Gastroesophageal sphincter (tissue), 4 donors: ENCODE measurements around the gene SGSM1. TPM values are rescaled to one million over a fixed set of nuclear protein-coding genes. Genes with fewer than 3 reads are reported as not detected.

Experiments used
- ATAC-seq: fragments of 150-250 bp; one replicate; pipeline ENCODE4 v1.9.1; 2016; ENCODE audit warnings: mild to moderate bottlenecking, moderate library complexity
- H3K27ac ChIP-seq, 4 donors: fragments of 200-600 bp; sonication (generic) in 3 of 4; 1 replicate in 3 of 4; 2 replicates in 1 of 4; pipeline ENCODE4 v1.5.1; 2016 to 2019
- H3K27me3 ChIP-seq: fragments of 200-600 bp; sonication (generic); one replicate; pipeline ENCODE4 v1.5.1; 2019
- H3K36me3 ChIP-seq, 2 donors: fragments of 200-600 bp; sonication (generic); one replicate each; pipeline ENCODE4 v1.5.1; 2019; ENCODE audit warnings: control low read depth in 1 of 2
- H3K4me1 ChIP-seq, 3 donors: fragments of 200-600 bp; sonication (generic); 1 replicate in 2 of 3; 2 replicates in 1 of 3; pipeline ENCODE4 v1.5.1; 2016 to 2019; ENCODE audit warnings: control low read depth in 2 of 3
- H3K4me3 ChIP-seq, 2 donors: fragments of 200-600 bp; sonication (generic); one replicate each; pipeline ENCODE4 v1.5.1; 2019; ENCODE audit warnings: mild to moderate bottlenecking in 1 of 2, moderate library complexity in 1 of 2
- H3K9me3 ChIP-seq, 3 donors: fragments of 200-600 bp; sonication (generic); one replicate each; pipeline ENCODE4 v1.5.1; 2017 to 2019; ENCODE audit warnings: control low read depth in 2 of 3
- CTCF ChIP-seq, 4 experiments: fragments of 200-600 bp in 2 of 4; fragments of 450-650 bp in 2 of 4; sonication (generic) in 1 of 4; IDR thresholded peaks; one replicate each; pipeline ENCODE4 v1.5.1; 2017 to 2019; ENCODE audit warnings: antibody characterized with exemption in 4 of 4, mild to moderate bottlenecking in 2 of 4, moderate library complexity in 2 of 4
- EP300 ChIP-seq: sonication (generic); formaldehyde crosslinking; IDR thresholded peaks from one replicate; pipeline ENCODE4 v1.6.1; 2017; ENCODE audit warnings: antibody characterized with exemption, mild to moderate bottlenecking
- POLR2A ChIP-seq, 2 donors: fragments of 450-650 bp; IDR thresholded peaks; one replicate each; pipeline ENCODE4 v1.6.1; 2017; ENCODE audit warnings: antibody characterized with exemption in 2 of 2, mild to moderate bottlenecking in 2 of 2, moderate library complexity in 1 of 2
- POLR2AphosphoS5 ChIP-seq: sonication (generic); formaldehyde crosslinking; IDR thresholded peaks from one replicate; pipeline ENCODE4 v1.6.1; 2017; ENCODE audit warnings: antibody characterized with exemption
- WGBS, 2 donors: methylation state at CpG; one replicate each; pipeline ENCODE4 v1.1.5; 2018; ENCODE audit warnings: low coverage in 1 of 2; 5-methylcytosine and 5-hydroxymethylcytosine counted together
- total RNA-seq, 4 donors: library from RNA; depleted of rRNA; stranded (reverse); fragments of >200 nt; gene quantifications; one replicate each; pipeline ENCODE4 v1.1.0, GENCODE V29; 2016

SGSM1 gene
- total RNA-seq, 4 donors from 2014 or later, result 1.8 to 4.2 (median 2.4) TPM

DNA sequence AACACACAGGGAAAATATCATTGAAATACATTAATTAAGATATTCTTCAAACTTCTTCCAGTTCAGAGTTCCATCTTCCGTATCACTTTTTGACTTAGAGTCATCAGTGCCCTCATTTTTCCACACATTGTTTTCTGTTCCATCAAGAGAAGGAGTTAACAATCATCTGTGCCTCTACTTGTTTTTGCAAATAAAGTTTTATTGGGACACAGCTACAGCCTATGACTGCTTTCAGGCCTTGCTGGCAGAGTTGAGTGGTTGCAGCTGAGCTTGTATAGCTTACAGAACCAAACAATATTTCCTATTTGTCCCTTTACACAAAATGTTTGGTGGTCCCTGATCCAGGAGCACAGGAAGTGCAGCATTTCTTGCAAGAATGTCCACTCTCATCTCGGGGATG lies 51.6 kb downstream of the SGSM1 start:
- H3K4me1 ChIP-seq, result no peaks in the 10 kb centered on the region
- 85 to 91% methylated on average over 2 of the region's 2 CpGs for WGBS, 2 donors
- no peak for ATAC-seq
- no peak overlapping the region for H3K27ac ChIP-seq
- peaks cover 0 to 53% of the 10 kb centered on the region in 2 donors for H3K36me3 ChIP-seq
- no peaks in the 10 kb centered on the region for H3K27me3 ChIP-seq
- H3K9me3 ChIP-seq, result no peaks in the 10 kb centered on the region
- no peak overlapping the region for H3K4me3 ChIP-seq
- TF ChIP-seq POLR2A (IDR thresholded peaks at IDR 0.05), result no peak
- no peak for TF ChIP-seq POLR2AphosphoS5
- TF ChIP-seq EP300, result no peak
- TF ChIP-seq CTCF (IDR thresholded peaks at IDR 0.05), result no peak

DNA sequence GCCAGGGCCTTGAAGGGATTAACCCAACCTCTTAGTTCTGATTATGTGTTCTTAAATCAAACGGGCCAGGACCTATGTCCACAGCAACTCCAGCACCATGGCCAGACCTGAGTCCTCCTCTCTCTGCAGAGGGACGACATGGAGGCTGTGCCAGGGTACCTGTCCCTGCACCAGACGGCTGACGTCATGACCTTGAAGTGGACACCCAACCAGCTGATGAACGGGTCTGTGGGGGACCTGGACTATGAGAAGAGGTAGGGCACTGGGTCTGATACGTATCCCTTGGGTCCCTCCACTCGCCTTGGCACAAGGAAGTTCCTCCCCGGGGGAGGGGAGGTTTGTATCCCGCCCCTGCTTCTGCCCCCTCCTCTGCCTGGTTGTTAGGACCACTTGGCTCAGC lies 53.6 kb downstream of the SGSM1 start:
- 60% methylated on average over 1 of the region's 9 CpGs; no CpG with 5 or more reads in 1 of the 2 donors for WGBS, 2 donors
- no peak overlapping the region for H3K27ac ChIP-seq
- H3K4me1 ChIP-seq, result no peaks in the 10 kb centered on the region
- no peak for ATAC-seq
- peaks cover 0 to 70% of the 10 kb centered on the region in 2 donors for H3K36me3 ChIP-seq
- no peaks in the 10 kb centered on the region for H3K9me3 ChIP-seq
- no peak for TF ChIP-seq EP300
- TF ChIP-seq CTCF (IDR thresholded peaks at IDR 0.05), result no peak
- no peak for TF ChIP-seq POLR2AphosphoS5
- TF ChIP-seq POLR2A (IDR thresholded peaks at IDR 0.05), result no peak
- no peaks in the 10 kb centered on the region for H3K27me3 ChIP-seq
- no peak overlapping the region for H3K4me3 ChIP-seq

DNA sequence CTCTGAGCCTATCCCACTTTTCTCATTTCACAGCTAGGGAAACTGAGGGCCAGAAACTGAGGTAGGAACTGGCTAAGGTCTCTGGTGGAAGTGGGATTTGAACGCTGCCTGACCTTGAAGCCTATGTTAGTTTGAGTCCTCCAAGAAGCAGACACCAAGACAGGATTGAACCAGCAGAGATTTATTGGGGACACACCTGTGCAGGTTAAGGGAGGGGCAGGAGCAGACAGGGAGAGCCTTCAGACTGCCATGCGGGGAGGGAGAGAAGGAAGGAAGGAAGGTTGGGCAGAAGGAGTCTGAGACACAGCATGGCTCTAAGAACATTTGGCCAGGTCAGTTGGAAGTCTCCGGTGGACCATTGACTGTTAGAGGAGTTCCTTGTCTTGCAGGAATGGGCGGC lies 59.5 kb downstream of the SGSM1 start:
- no peak for ATAC-seq
- Histone ChIP-seq H3K27ac (no peak overlapping the region), H3K4me1 (no peaks in the 10 kb centered on the region), H3K27me3 (no peaks in the 10 kb centered on the region), H3K4me3 (no peak overlapping the region), H3K9me3 (no peaks in the 10 kb centered on the region), H3K36me3 (peaks cover 0 to 21% of the 10 kb centered on the region in 2 donors)
- TF ChIP-seq POLR2A (IDR thresholded peaks at IDR 0.05), result no peak
- no peak for TF ChIP-seq EP300
- TF ChIP-seq POLR2AphosphoS5, result no peak
- TF ChIP-seq CTCF (IDR thresholded peaks at IDR 0.05), result no peak
- 82 to 100% methylated on average over 2 to 3 of the region's 4 CpGs for WGBS, 2 donors

DNA sequence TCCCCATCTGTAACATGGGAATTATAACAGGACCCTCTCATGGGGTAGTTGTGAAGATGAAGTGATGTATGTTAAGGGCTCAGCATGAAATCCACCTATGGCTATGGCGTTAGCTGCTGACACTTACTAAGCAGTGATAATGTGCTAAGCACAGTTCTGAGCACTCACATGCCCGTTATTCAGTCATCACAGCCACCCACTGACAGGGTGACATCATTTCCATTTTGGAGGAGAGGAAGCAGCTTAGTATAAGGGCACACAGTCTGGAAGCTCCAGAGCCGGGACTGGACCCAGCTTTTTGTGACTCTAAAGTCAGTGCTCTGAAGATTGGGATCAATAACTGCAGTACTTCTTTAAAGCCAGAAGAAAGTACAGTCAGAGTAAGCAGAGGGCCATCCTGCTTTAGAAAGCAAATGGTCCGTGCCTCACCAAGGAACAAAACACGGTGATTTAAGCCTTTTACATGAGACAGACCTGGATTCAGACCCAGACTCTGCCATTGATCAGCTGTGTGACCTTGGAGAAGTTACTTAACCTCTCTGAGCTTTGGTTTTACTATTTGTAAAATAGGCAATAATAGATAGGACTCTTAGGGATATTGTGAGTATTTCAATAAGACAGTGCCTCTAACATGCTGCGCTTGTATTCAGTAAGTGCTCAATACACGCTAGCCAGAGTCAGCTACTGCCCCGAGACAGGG lies 61.5 kb downstream of the SGSM1 start:
- no peak for ATAC-seq
- WGBS, 2 donors, result 60 to 78% methylated on average over 4 to 7 of the region's 8 CpGs
- TF ChIP-seq EP300 (no peak), POLR2AphosphoS5 (no peak), POLR2A (IDR thresholded peaks at IDR 0.05) (no peak), CTCF (IDR thresholded peaks at IDR 0.05) (no peak)
- Histone ChIP-seq H3K27ac (no peak overlapping the region), H3K9me3 (no peaks in the 10 kb centered on the region), H3K36me3 (peaks cover 0 to 21% of the 10 kb centered on the region in 2 donors), H3K4me3 (no peak overlapping the region), H3K27me3 (no peaks in the 10 kb centered on the region), H3K4me1 (no peaks in the 10 kb centered on the region)

DNA sequence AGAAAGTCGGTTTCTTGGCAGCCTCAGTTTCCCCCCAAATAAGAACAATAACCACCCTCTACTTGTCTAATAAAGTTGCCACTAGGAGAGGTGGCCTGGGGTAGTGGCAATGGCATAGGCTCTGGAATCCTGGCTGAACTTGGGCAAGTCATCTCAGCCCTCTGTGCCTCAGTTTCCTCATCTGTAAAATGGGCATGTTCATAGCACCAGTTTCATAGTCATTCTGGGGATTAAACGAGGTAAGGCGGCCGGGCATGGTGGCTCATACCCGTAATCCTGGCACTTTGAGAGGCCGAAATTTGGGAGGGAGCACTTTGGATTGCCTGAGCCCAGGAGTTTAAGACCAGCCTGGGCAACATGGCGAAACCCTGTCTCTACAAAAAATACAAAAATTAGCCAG lies 63.0 kb downstream of the SGSM1 start:
- TF ChIP-seq POLR2A (IDR thresholded peaks at IDR 0.05) (no peak), POLR2AphosphoS5 (no peak), EP300 (no peak)
- Histone ChIP-seq H3K4me1 (no peaks in the 10 kb centered on the region), H3K9me3 (no peaks in the 10 kb centered on the region), H3K27me3 (no peaks in the 10 kb centered on the region), H3K4me3 (no peak overlapping the region), H3K36me3 (peaks cover 0 to 10% of the 10 kb centered on the region in 2 donors), H3K27ac (no peak overlapping the region)
- no peak for ATAC-seq
- 82 to 100% methylated on average over 1 to 2 of the region's 7 CpGs for whole genome bisulfite sequencing, 2 donors
